GM19238 (cell line): Measurements from ENCODE around the gene SASH1.

Source experiments
- DNase-seq: peaks from one replicate; pipeline ENCODE4 v3.0.0; 2011; ENCODE audit warnings: low spot score; ENCODE audit not compliant: insufficient read length

SASH1 gene

GRCh38 chr6:148342350-148343046 is at the start of gene SASH1:
Gene SASH1 (plus strand): TSS chr6:148342838. CDS start chr6:148343068, 230 bp downstream.
- DNase-seq: peak; percentile 43

GRCh38 chr6:148293181-148293995 is 49.2 kb upstream of the SASH1 start:
- no peak for DNase-seq

- no peak for DNase-seq
These were observed 48.6 kb upstream of the SASH1 start for GRCh38 chr6:148294059-148294458.

- no peak for DNase-seq
These were observed 47.3 kb upstream of the SASH1 start for GRCh38 chr6:148295261-148295887.

- DNase-seq: no peak
These were observed 45.9 kb upstream of the SASH1 start for GRCh38 chr6:148296771-148297170.

- no peak for DNase-seq
These were observed 44.0 kb upstream of the SASH1 start for GRCh38 chr6:148298683-148299082.

- DNase-seq: no peak
These were observed 39.0 kb upstream of the SASH1 start for GRCh38 chr6:148303616-148304015.

GRCh38 chr6:148304976-148305375 is 37.7 kb upstream of the SASH1 start:
- DNase-seq: no peak

GRCh38 chr6:148306286-148306685 is 36.4 kb upstream of the SASH1 start:
- DNase-seq: no peak

- DNase-seq: no peak
These were observed 35.2 kb upstream of the SASH1 start for GRCh38 chr6:148307405-148307804.

- no peak for DNase-seq
These were observed 33.3 kb upstream of the SASH1 start for GRCh38 chr6:148309301-148309700.

GRCh38 chr6:148311966-148312669 is 30.5 kb upstream of the SASH1 start:
- DNase-seq: no peak

GRCh38 chr6:148313488-148313887 is 29.1 kb upstream of the SASH1 start:
- DNase-seq: no peak

GRCh38 chr6:148316308-148316707 is 26.3 kb upstream of the SASH1 start:
- DNase-seq: no peak

GRCh38 chr6:148317051-148317450 is 25.6 kb upstream of the SASH1 start:
- no peak for DNase-seq

GRCh38 chr6:148317739-148318138 is 24.9 kb upstream of the SASH1 start:
- no peak for DNase-seq

GRCh38 chr6:148322704-148323103 is 19.9 kb upstream of the SASH1 start:
- no peak for DNase-seq

- no peak for DNase-seq
These were observed 19.3 kb upstream of the SASH1 start for GRCh38 chr6:148323344-148323743.

- no peak for DNase-seq
These were observed 18.2 kb upstream of the SASH1 start for GRCh38 chr6:148324297-148324985.

- no peak for DNase-seq
These were observed 17.1 kb upstream of the SASH1 start for GRCh38 chr6:148325316-148326068.
